Testis (tissue), 2 donors: ENCODE results near the gene KIFC3.

Experiments
- POLR2A ChIP-seq: fragments of 450-650 bp; IDR thresholded peaks from one replicate; pipeline ENCODE4 v1.6.1; 2017; ENCODE audit warnings: antibody characterized with exemption, mild to moderate bottlenecking, moderate library complexity
- TF ChIP-seq, protein P1 (sequence below), 3 experiments: fragments of 450-650 bp in 2 of 3; fragments of 200-600 bp in 1 of 3; sonication (generic) in 1 of 3; IDR thresholded peaks; one replicate each; pipeline ENCODE4 v1.5.1; 2016 to 2019; ENCODE audit warnings: antibody characterized with exemption in 3 of 3, mild to moderate bottlenecking in 2 of 3, moderate library complexity in 1 of 3

DNA sequence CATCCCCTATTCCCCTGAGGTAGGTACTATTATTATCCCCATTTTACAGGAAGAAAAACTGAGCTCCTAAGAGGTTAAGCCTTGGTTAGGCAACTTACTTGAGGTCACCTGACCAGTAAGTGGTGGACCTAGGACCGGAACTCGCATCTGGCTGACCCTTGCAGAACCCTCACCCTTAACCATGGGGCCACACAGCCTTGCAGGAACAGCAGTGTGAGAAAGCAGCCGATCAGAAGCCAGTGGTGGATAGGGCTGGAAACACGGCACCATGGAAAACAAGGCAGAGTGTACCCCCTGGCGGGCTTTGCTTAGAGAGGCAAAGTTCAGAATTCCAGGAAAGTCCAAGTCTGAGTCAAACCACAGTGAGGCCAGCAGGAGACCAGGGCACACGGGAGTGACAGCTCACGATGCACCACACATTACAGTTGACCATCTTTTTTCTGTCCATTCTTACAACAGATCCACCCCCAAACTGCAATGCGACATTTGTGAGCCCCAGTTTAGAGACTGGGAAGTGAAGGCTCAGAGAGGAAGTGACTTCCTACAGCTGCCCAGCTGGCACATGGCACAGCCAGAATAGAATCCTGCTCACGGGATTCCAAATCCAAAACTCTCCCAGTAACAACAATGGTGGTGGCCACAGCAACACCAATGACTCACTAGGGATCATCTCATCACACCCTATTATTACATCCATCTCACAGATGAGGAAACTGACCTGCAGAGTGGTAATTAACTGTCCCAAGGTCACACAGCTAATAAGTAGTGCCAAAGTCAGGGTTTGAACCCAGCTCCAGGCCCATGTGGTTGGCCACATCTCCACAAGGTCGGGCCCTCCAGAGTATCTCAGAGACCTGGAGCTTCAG lies 20.3 kb downstream of the KIFC3 start:
- TF ChIP-seq POLR2A: no peak
- TF ChIP-seq, protein P1, sequence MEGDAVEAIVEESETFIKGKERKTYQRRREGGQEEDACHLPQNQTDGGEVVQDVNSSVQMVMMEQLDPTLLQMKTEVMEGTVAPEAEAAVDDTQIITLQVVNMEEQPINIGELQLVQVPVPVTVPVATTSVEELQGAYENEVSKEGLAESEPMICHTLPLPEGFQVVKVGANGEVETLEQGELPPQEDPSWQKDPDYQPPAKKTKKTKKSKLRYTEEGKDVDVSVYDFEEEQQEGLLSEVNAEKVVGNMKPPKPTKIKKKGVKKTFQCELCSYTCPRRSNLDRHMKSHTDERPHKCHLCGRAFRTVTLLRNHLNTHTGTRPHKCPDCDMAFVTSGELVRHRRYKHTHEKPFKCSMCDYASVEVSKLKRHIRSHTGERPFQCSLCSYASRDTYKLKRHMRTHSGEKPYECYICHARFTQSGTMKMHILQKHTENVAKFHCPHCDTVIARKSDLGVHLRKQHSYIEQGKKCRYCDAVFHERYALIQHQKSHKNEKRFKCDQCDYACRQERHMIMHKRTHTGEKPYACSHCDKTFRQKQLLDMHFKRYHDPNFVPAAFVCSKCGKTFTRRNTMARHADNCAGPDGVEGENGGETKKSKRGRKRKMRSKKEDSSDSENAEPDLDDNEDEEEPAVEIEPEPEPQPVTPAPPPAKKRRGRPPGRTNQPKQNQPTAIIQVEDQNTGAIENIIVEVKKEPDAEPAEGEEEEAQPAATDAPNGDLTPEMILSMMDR (IDR thresholded peaks at IDR 0.05): no peak
